KMS-11 (cell line): Measurements from ENCODE around the gene PPP1R3G.
A peak's percentile ranks its signal among the peaks of the same experiment; 100 is the strongest.

Experiments used
- H2AFZ ChIP-seq: fragments of 200-600 bp; sonication (generic); 2 replicates; pipeline ENCODE4 v1.6.1; 2016; ENCODE audit warnings: antibody characterized with exemption, mixed run types, low read depth
- H3K27ac ChIP-seq: fragments of 200-600 bp; sonication (generic); 2 replicates; pipeline ENCODE4 v1.6.1; 2016; ENCODE audit warnings: mild to moderate bottlenecking, mixed run types
- H3K27me3 ChIP-seq: fragments of 200-600 bp; sonication (generic); 2 replicates; pipeline ENCODE4 v1.6.1; 2017; ENCODE audit warnings: mild to moderate bottlenecking, low read depth, mixed run types, moderate library complexity; ENCODE audit not compliant: insufficient read depth
- H3K36me3 ChIP-seq: fragments of 200-600 bp; sonication (generic); 2 replicates; pipeline ENCODE4 v1.6.1; 2017; ENCODE audit warnings: mild to moderate bottlenecking, mixed run types; ENCODE audit not compliant: insufficient read depth
- H3K4me1 ChIP-seq: fragments of 200-600 bp; sonication (generic); 2 replicates; pipeline ENCODE4 v1.6.1; 2016; ENCODE audit warnings: mild to moderate bottlenecking, low read depth, mixed run types; ENCODE audit not compliant: poor library complexity, severe bottlenecking
- H3K4me2 ChIP-seq: fragments of 200-600 bp; sonication (generic); 2 replicates; pipeline ENCODE4 v1.7.0; 2016; ENCODE audit warnings: mild to moderate bottlenecking, mixed run types
- H3K4me3 ChIP-seq: fragments of 200-600 bp; sonication (generic); IDR thresholded peaks from 2 replicates; pipeline ENCODE4 v1.6.1; 2017; ENCODE audit warnings: low read depth, low read length, mixed read lengths; ENCODE audit not compliant: insufficient read depth
- H3K79me2 ChIP-seq: fragments of 200-600 bp; sonication (generic); 2 replicates; pipeline ENCODE4 v1.6.1; 2016; ENCODE audit warnings: low read depth, mixed run types; ENCODE audit not compliant: insufficient read depth
- H3K9ac ChIP-seq: fragments of 200-600 bp; sonication (generic); 2 replicates; pipeline ENCODE4 v1.6.1; 2016; ENCODE audit warnings: mild to moderate bottlenecking, mixed run types
- H4K20me1 ChIP-seq: fragments of 200-600 bp; sonication (generic); 2 replicates; pipeline ENCODE4 v1.6.1; 2016; ENCODE audit warnings: mild to moderate bottlenecking, mixed run types; ENCODE audit not compliant: insufficient read depth
- CTCF ChIP-seq: fragments of 200-600 bp; sonication (generic); conservative IDR thresholded peaks from 2 replicates; pipeline ENCODE4 v1.6.1; 2017; ENCODE audit warnings: low read depth, mild to moderate bottlenecking, antibody characterized with exemption, low read length, moderate library complexity, mixed read lengths

The PPP1R3G gene

DNA sequence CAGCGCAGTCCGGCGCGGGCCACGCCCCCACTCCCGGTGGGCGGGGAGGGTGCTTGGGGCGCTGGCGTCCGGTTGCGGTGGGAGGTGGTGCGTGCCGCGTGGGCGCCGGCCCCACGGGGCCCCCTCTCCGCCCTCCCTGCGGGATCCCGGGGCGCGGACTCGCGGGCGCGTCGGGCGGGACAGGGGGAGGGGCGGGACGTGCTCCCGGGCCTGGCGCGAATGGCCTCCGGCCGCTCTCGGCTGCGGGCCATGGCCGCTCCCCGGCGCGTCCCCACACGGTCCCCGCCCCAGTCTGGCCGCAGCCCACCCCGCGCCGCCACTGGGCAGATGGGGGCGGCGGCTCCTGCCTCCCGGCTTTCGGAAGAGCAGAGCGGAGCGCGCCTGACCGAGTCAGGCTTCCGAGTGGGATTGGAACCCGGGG, 771 bp upstream of the PPP1R3G start:
- TF ChIP-seq CTCF: no peak
- Histone ChIP-seq H3K9ac (no peak overlapping the region), H3K4me3 (no peak overlapping the region), H3K4me1 (no peaks in the 10 kb centered on the region), H3K4me2 (peak overlapping the region; percentile 36; the same call in 1 of the 2 replicates), H3K27me3 (no peaks in the 10 kb centered on the region), H4K20me1 (no peaks in the 10 kb centered on the region), H2AFZ (no peak overlapping the region), H3K79me2 (no peaks in the 10 kb centered on the region), H3K27ac (no peak overlapping the region), H3K36me3 (no peaks in the 10 kb centered on the region)

DNA sequence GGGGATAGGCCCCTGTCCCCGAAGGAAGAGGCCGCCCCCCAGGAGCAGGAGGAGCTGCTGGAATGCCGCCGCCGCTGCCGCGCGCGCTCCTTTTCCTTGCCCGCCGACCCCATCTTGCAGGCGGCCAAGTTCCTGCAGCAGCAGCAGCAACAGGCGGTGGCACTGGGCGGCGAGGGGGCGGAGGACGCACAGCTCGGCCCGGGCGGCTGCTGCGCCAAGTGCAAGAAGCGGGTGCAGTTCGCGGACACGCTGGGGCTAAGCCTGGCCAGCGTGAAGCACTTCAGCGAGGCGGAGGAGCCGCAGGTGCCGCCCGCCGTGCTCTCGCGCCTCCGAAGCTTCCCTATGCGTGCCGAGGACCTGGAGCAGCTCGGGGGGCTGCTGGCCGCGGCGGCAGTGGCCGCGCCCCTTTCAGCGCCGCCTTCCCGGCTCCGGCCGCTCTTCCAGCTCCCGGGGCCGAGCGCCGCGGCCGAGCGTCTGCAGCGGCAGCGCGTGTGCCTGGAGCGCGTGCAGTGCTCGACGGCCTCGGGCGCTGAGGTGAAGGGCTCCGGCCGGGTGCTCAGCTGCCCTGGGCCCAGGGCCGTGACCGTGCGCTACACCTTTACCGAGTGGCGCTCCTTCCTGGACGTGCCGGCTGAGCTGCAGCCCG, 630 bp downstream of the PPP1R3G start:
- no peak for TF ChIP-seq CTCF
- H3K4me2 ChIP-seq: peak overlapping the region; percentile 36; the same call in 1 of the 2 replicates
- H3K4me1 ChIP-seq: no peaks in the 10 kb centered on the region
- no peak overlapping the region for H3K4me3 ChIP-seq
- H3K9ac ChIP-seq: no peak overlapping the region
- H3K36me3 ChIP-seq: no peaks in the 10 kb centered on the region
- H3K27ac ChIP-seq: no peak overlapping the region
- no peaks in the 10 kb centered on the region for H3K79me2 ChIP-seq
- no peak overlapping the region for H2AFZ ChIP-seq
- H3K27me3 ChIP-seq: no peaks in the 10 kb centered on the region
- no peaks in the 10 kb centered on the region for H4K20me1 ChIP-seq

DNA sequence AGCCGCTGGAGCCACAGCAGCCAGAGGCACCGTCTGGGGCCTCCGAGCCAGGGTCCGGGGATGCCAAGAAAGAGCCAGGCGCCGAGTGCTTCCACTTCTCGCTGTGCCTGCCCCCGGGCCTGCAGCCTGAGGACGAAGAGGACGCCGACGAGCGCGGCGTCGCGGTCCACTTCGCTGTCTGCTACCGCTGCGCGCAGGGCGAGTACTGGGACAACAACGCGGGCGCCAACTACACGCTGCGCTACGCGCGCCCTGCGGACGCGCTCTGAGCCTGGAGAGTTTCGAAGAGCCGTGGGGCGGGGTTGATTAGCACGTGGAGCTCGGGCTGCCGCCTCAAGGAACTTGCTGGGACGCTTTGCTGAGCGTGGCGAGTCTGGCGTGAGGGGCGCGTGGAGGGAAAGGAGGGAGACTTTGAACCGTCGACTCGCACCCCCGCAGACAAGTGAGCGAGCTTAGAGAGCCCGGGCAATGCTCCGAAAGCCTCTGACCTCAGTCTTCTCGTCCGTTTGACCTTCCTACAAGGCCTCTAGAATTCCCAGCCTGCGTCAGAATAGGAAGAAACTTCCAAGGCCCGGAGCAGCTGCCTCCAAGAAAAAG, 1.3 kb downstream of the PPP1R3G start:
- Histone ChIP-seq H3K27ac (no peak overlapping the region), H3K4me2 (no peak overlapping the region), H3K4me1 (no peaks in the 10 kb centered on the region), H3K9ac (no peak overlapping the region), H3K4me3 (no peak overlapping the region), H2AFZ (no peak overlapping the region), H3K36me3 (no peaks in the 10 kb centered on the region), H3K27me3 (no peaks in the 10 kb centered on the region), H4K20me1 (no peaks in the 10 kb centered on the region), H3K79me2 (no peaks in the 10 kb centered on the region)
- TF ChIP-seq CTCF: no peak

- no peaks in the 10 kb centered on the region for H3K27me3 ChIP-seq
- no peaks in the 10 kb centered on the region for H3K79me2 ChIP-seq
- H3K36me3 ChIP-seq: no peaks in the 10 kb centered on the region
- H3K4me2 ChIP-seq: no peak overlapping the region
- no peak overlapping the region for H2AFZ ChIP-seq
- no peak for TF ChIP-seq CTCF
- no peaks in the 10 kb centered on the region for H4K20me1 ChIP-seq
- no peaks in the 10 kb centered on the region for H3K4me1 ChIP-seq
- H3K4me3 ChIP-seq: no peak overlapping the region
- no peak overlapping the region for H3K9ac ChIP-seq
- no peak overlapping the region for H3K27ac ChIP-seq
Measured at GRCh38 chr6:5087389-5087788, 2.2 kb downstream of the PPP1R3G start.
